Measurements from ENCODE around the gene PPP1R15A. TPM values are rescaled to one million over a fixed set of nuclear protein-coding genes. Genes with fewer than 3 reads are reported as not detected.
A peak's percentile ranks its signal among the peaks of the same experiment; 100 is the strongest.
"Not testable (repeated sequence)": the region's sequence is repeated elsewhere in the genome, so short reads cannot be mapped to it uniquely, and the experiment has no call there.

The PPP1R15A gene
- total RNA-seq, 3 donors from 2014 or later: 31.8 to 47.7 (median 44.6) TPM

GRCh38 chr19:48837687-48838086, 34.5 kb upstream of the PPP1R15A start:
- H3K36me3 ChIP-seq (ENCODE audit: low read depth): no peaks in the 10 kb centered on the region
- no peaks in the 10 kb centered on the region for H3K9me3 ChIP-seq
- DNase-seq: no peak
- intact Hi-C loops (cut with DNase I, micrococcal nuclease): loop anchor here (5.0 kb wide), 2 partner anchors 40 to 45 kb away; no protein-coding TSS in a partner anchor
- no peak for TF ChIP-seq CTCF (IDR thresholded peaks at IDR 0.05)
- no peak for ATAC-seq
- peaks cover 8% of the 10 kb centered on the region for H3K4me1 ChIP-seq (ENCODE audit: low read depth)
- no peak overlapping the region for H3K4me3 ChIP-seq

GRCh38 chr19:48841047-48841446, 31.2 kb upstream of the PPP1R15A start:
- no peak for ATAC-seq
- DNase-seq: no peak
- no peaks in the 10 kb centered on the region for H3K9me3 ChIP-seq
- intact Hi-C loops (cut with DNase I, micrococcal nuclease): no loop called here
- H3K4me3 ChIP-seq: no peak overlapping the region
- H3K4me1 ChIP-seq (ENCODE audit: low read depth): peaks cover 2% of the 10 kb centered on the region
- no peaks in the 10 kb centered on the region for H3K36me3 ChIP-seq (ENCODE audit: low read depth)
- no peak for TF ChIP-seq CTCF (IDR thresholded peaks at IDR 0.05)

- ATAC-seq: no peak
Measured at GRCh38 chr19:48841571-48841970, 30.6 kb upstream of the PPP1R15A start.

GRCh38 chr19:48842789-48843162, 29.4 kb upstream of the PPP1R15A start:
- H3K9me3 ChIP-seq: no peaks in the 10 kb centered on the region
- H3K4me1 ChIP-seq (ENCODE audit: low read depth): no peaks in the 10 kb centered on the region
- intact Hi-C loops (cut with DNase I, micrococcal nuclease): no loop called here
- peak; percentile 56 for ATAC-seq
- DNase-seq: peak in 1 of 3 donors; percentile 75
- no peak overlapping the region for H3K4me3 ChIP-seq
- no peaks in the 10 kb centered on the region for H3K36me3 ChIP-seq (ENCODE audit: low read depth)
- TF ChIP-seq CTCF (IDR thresholded peaks at IDR 0.05): peak; percentile 56

More at GRCh38 chr19:48841571-48841970, 30.6 kb upstream of the PPP1R15A start:
- Histone ChIP-seq H3K4me1 (ENCODE audit: low read depth) (no peaks in the 10 kb centered on the region), H3K36me3 (ENCODE audit: low read depth) (no peaks in the 10 kb centered on the region), H3K9me3 (no peaks in the 10 kb centered on the region), H3K4me3 (no peak overlapping the region)
- TF ChIP-seq CTCF (IDR thresholded peaks at IDR 0.05): no peak
- no peak for DNase-seq
- intact Hi-C loops (cut with DNase I, micrococcal nuclease): no loop called here

GRCh38 chr19:48844472-48844871, 27.7 kb upstream of the PPP1R15A start:
- no peak for TF ChIP-seq CTCF (IDR thresholded peaks at IDR 0.05)
- no peaks in the 10 kb centered on the region for H3K9me3 ChIP-seq
- no peak for DNase-seq
- H3K4me1 ChIP-seq (ENCODE audit: low read depth): no peaks in the 10 kb centered on the region
- no peak overlapping the region for H3K4me3 ChIP-seq
- ATAC-seq: no peak
- no peaks in the 10 kb centered on the region for H3K36me3 ChIP-seq (ENCODE audit: low read depth)
- intact Hi-C loops (cut with DNase I, micrococcal nuclease): no loop called here

GRCh38 chr19:48845384-48845783, 26.8 kb upstream of the PPP1R15A start:
- ATAC-seq (no peak), DNase-seq (no peak)
- intact Hi-C loops (cut with DNase I, micrococcal nuclease): loop anchor here in 1 of 2 donors (5.0 kb wide), 1 partner anchor 68 kb away; no protein-coding TSS in a partner anchor
- Histone ChIP-seq H3K9me3 (no peaks in the 10 kb centered on the region), H3K4me1 (ENCODE audit: low read depth) (no peaks in the 10 kb centered on the region), H3K4me3 (no peak overlapping the region), H3K36me3 (ENCODE audit: low read depth) (no peaks in the 10 kb centered on the region)
- TF ChIP-seq CTCF (IDR thresholded peaks at IDR 0.05): no peak

- H3K4me3 ChIP-seq; H3K9me3 ChIP-seq; H3K36me3 ChIP-seq (ENCODE audit: low read depth); DNase-seq; ATAC-seq; H3K4me1 ChIP-seq (ENCODE audit: low read depth): not testable (repeated sequence)
- intact Hi-C loops (cut with DNase I, micrococcal nuclease): loop anchor here in 1 of 2 donors (5.0 kb wide), 1 partner anchor 69 kb away; no protein-coding TSS in a partner anchor
Measured at GRCh38 chr19:48846659-48847058, 25.6 kb upstream of the PPP1R15A start.
